ENCODE measurements around the gene STT3A. TPM values are rescaled to one million over a fixed set of nuclear protein-coding genes. Genes with fewer than 3 reads are reported as not detected.
"Not testable (repeated sequence)": the region's sequence is repeated elsewhere in the genome, so short reads cannot be mapped to it uniquely, and the experiment has no call there.

STT3A gene
- total RNA-seq, 1 donor from 2014 or later = 252 TPM

DNA sequence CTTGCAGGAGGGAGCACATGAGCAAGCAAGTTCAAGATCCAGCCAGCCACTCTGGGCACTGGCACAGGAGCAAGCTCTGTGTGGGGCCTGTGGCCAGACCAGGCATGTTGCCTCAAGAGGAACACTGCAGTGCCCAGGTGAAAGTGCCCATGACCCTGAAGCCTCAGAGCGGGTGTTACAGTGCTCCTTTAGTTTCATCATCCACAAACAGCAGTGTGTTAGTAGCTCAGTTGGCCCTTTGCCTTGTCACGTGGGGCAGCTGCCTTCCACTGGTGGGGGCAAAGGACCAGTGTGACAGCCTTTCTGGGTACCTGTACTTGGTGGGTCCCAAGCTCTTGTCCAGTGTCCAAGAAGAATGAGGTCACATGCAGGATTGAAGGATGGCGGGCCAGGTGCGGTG lies 26.4 kb upstream of the STT3A start:
- Mint-ChIP-seq H3K4me3 (ENCODE audit: unreplicated experiment) (no peak overlapping the region), H3K27ac (ENCODE audit: unreplicated experiment) (no peak overlapping the region), H3K4me1 (ENCODE audit: low read depth) (peaks cover 18% of the 10 kb centered on the region), H3K27me3 (ENCODE audit: low read depth) (peaks cover 4% of the 10 kb centered on the region), H3K9me3 (ENCODE audit: low read depth) (no peaks in the 10 kb centered on the region), H3K36me3 (ENCODE audit: low read depth) (no peaks in the 10 kb centered on the region)
- TF ChIP-seq, protein P1, sequence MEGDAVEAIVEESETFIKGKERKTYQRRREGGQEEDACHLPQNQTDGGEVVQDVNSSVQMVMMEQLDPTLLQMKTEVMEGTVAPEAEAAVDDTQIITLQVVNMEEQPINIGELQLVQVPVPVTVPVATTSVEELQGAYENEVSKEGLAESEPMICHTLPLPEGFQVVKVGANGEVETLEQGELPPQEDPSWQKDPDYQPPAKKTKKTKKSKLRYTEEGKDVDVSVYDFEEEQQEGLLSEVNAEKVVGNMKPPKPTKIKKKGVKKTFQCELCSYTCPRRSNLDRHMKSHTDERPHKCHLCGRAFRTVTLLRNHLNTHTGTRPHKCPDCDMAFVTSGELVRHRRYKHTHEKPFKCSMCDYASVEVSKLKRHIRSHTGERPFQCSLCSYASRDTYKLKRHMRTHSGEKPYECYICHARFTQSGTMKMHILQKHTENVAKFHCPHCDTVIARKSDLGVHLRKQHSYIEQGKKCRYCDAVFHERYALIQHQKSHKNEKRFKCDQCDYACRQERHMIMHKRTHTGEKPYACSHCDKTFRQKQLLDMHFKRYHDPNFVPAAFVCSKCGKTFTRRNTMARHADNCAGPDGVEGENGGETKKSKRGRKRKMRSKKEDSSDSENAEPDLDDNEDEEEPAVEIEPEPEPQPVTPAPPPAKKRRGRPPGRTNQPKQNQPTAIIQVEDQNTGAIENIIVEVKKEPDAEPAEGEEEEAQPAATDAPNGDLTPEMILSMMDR (IDR thresholded peaks at IDR 0.05) = no peak
- DNase-seq (ENCODE audit: low spot score) = no peak

DNA sequence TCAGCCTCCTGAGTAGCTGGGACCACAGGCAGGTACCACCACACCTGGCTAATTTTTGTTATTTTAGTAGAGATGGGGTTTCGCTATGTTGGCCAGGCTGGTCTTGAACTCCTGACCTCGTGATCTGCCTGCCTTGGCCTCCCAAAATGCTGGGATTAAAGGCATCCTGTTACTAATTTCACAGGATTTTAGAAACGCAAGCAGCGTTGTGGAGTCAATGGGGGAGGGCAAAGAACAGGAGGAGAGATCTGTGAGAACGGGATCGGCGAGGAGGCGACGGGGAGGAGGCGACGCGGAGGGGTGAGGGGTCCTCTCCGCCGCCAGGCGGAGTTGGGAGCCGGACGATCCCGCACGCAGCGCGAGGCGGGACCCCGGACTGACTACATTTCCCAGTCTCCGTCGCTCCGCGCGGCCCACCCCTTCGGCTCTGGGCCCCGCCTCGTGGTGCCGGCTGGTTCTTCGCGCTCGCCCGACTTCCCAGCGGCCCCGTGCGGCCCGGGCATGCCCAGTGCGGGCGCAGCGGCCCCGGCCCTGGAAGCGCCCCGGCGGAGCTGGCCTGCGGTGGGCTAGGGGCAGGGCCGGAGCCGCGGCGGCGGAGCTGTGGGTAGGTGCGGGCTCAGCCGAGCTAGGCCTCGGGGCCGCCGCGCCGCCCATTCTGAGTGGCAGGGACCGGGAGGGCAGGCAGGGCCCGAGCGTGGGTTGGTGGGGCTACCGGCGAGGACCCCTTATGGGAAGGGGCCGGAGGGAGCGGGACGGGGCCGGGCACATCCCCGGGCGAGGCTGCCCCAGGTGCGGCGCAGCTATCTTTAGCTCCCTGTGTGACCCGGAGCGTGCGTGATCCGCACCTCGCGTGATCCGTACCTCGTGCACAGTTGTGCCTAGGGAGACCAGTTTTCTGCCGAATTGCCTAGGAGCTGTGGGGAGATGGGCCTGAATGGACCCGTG lies 23.4 kb upstream of the STT3A start, which contains the start of gene EI24:
Gene EI24 (plus strand): TSS at position 508 of the 945 bp plus-strand sequence. CDS start 3,051 bp downstream, outside the sequence.
- peak within 1 kb of the TSS; percentile 85 for H3K4me3 Mint-ChIP-seq (ENCODE audit: unreplicated experiment)
- DNase-seq (ENCODE audit: low spot score) = peak; percentile 96
- H3K27ac Mint-ChIP-seq (ENCODE audit: unreplicated experiment) = peak within 1 kb of the TSS; percentile 83
- H3K4me1 Mint-ChIP-seq (ENCODE audit: low read depth) = peaks cover 25% of the 10 kb centered on the region
- peaks cover 8% of the 10 kb centered on the region for H3K36me3 Mint-ChIP-seq (ENCODE audit: low read depth)
- H3K9me3 Mint-ChIP-seq (ENCODE audit: low read depth) = no peaks in the 10 kb centered on the region
- TF ChIP-seq, protein P1 (IDR thresholded peaks at IDR 0.05) = peak; percentile 83
- H3K27me3 Mint-ChIP-seq (ENCODE audit: low read depth) = no peaks in the 10 kb centered on the region

DNA sequence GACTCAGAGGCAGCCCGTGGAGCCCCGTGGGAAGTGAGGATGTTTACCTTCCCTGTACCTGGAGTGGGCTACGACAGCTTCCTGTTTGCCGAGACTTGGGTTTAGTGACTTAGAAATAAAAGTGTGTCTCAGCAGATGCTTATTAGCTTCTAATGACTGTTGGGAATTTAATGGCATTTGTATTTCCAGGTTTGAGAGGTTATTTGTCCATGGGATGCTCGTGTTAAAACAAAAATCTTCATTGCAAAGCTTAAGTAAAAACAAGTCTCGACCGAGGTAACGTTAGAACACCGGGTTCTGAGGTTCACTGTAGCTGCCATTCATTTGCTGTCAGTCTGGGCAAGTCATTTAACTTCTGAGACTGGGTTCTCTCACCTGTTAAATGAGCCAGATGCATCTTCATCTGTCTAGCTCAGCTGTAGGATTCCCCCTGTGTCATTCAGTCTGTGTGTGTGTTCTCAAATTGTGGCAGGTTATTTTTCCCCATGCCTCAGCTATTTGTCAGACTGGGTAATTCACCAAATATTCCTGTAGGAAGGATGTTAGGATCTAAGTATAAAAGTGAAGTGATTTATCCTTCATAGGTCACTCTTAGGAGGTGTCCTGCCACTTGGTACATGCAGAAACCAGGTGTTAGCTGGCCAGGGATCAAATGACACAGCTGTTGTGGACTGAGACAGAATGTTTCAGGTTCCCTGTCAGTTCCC lies 22.6 kb upstream of the STT3A start:
- Mint-ChIP-seq H3K27ac (ENCODE audit: unreplicated experiment) (peak overlapping the region; percentile 83), H3K4me1 (ENCODE audit: low read depth) (peaks cover 25% of the 10 kb centered on the region), H3K9me3 (ENCODE audit: low read depth) (no peaks in the 10 kb centered on the region), H3K4me3 (ENCODE audit: unreplicated experiment) (peak overlapping the region; percentile 82), H3K27me3 (ENCODE audit: low read depth) (no peaks in the 10 kb centered on the region), H3K36me3 (ENCODE audit: low read depth) (peaks cover 11% of the 10 kb centered on the region)
- TF ChIP-seq, protein P1 (IDR thresholded peaks at IDR 0.05) = no peak
- DNase-seq (ENCODE audit: low spot score) = no peak

DNA sequence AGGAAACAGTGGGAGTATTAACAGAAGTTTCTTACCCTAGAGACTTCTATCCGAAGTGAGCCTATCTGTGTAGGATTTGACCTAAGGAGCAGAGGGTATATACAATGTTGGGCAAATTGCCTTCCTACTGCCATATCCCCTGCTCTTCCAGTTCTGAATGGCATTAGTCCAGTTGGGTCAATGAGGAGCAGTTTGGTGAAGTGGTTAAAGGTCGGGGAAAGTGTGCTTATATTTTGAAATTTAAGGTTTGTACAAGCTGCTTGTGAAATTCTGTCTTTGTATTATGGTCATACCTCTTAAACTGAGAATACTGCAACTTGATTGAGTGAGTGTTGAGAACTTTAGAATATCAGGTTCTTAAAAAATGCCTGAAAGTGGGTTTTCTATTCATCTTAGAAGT lies 21.7 kb upstream of the STT3A start:
- Mint-ChIP-seq H3K36me3 (ENCODE audit: low read depth) (peaks cover 14% of the 10 kb centered on the region), H3K9me3 (ENCODE audit: low read depth) (no peaks in the 10 kb centered on the region), H3K4me1 (ENCODE audit: low read depth) (peaks cover 25% of the 10 kb centered on the region), H3K27me3 (ENCODE audit: low read depth) (no peaks in the 10 kb centered on the region), H3K27ac (ENCODE audit: unreplicated experiment) (no peak overlapping the region), H3K4me3 (ENCODE audit: unreplicated experiment) (no peak overlapping the region)
- TF ChIP-seq, protein P1 (IDR thresholded peaks at IDR 0.05) = no peak
- no peak for DNase-seq (ENCODE audit: low spot score)

DNA sequence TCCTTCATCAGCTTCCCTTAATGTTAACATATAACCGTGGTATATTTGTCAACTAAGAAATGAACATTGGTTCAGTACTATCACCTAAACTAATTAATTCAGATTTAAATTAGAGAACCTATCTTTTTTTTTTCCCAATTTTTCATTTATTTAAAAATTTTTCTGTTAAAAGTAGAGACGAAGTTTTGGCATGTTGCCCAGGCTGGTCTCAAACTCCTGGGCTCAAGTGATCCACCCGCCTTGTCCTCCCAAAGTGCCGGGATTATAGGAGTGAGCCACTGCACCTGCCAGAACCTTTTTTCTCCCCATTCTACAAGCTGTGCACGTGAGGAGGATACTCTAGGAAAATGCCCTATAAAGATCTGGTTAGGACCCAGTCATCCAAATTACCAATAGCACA lies 19.7 kb upstream of the STT3A start:
- TF ChIP-seq, protein P1 (IDR thresholded peaks at IDR 0.05) = no peak
- Mint-ChIP-seq H3K36me3 (ENCODE audit: low read depth) (peaks cover 24% of the 10 kb centered on the region), H3K4me3 (ENCODE audit: unreplicated experiment) (no peak overlapping the region)

DNA sequence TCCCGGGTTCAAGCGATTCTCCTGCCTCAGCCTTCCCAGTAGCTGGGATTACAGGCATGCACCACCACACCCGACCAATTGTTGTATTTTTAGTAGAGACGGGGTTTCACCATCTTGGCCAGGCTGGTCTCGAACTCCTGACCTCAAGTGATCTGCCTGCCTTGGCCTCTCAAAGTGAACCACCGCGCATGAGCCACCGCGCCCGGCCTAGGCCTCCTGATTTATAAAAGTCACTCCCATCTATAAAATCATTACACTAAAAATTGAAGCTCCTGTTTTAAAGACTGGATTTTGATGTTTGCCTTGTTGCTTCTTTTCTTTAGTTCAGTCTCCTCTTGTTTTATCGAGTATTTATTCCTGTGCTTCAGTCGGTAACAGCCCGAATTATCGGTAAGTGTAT lies 15.5 kb upstream of the STT3A start:
- H3K4me1 Mint-ChIP-seq (ENCODE audit: low read depth); H3K27me3 Mint-ChIP-seq (ENCODE audit: low read depth); H3K27ac Mint-ChIP-seq (ENCODE audit: unreplicated experiment); DNase-seq (ENCODE audit: low spot score); H3K9me3 Mint-ChIP-seq (ENCODE audit: low read depth); H3K4me3 Mint-ChIP-seq (ENCODE audit: unreplicated experiment): not testable (repeated sequence)
- H3K36me3 Mint-ChIP-seq (ENCODE audit: low read depth) = peaks cover 37% of the 10 kb centered on the region

More for the DNA sequence above, 19.7 kb upstream of the STT3A start:
- no peaks in the 10 kb centered on the region for H3K27me3 Mint-ChIP-seq (ENCODE audit: low read depth)
- DNase-seq (ENCODE audit: low spot score) = no peak
- peaks cover 29% of the 10 kb centered on the region for H3K4me1 Mint-ChIP-seq (ENCODE audit: low read depth)
- no peaks in the 10 kb centered on the region for H3K9me3 Mint-ChIP-seq (ENCODE audit: low read depth)
- H3K27ac Mint-ChIP-seq (ENCODE audit: unreplicated experiment) = no peak overlapping the region

All from chondrocyte (in vitro differentiated cells).